HEK293 (cell line): ENCODE data around the gene CKS1B.

Source experiments
- CTCF ChIA-PET: fragments of 350-600 bp; formaldehyde crosslinking; extraction: SDS; loops from one replicate; lab custom pipeline; 2021; ENCODE audit warnings: antibody characterized with exemption; lab: Yijun Ruan, JAX
- POLR2A ChIA-PET: fragments of 300-600 bp; formaldehyde crosslinking; extraction: SDS; loops from one replicate; lab custom pipeline; 2020; ENCODE audit warnings: antibody characterized with exemption, inconsistent platforms; lab: Yijun Ruan, JAX
- H3K27ac ChIP-seq: fragments of 200-500 bp; sonication (Bioruptor generic); 2 replicates; pipeline ENCODE4 v1.5.1; 2014; ENCODE audit warnings: low read depth, low read length, control low read depth, inconsistent platforms; ENCODE audit errors: extremely low read depth
- H3K36me3 ChIP-seq, 2 experiments: fragments of 200-500 bp in 1 of 2; sonication (Bioruptor generic) in 1 of 2; 1 replicate in 1 of 2; 2 replicates in 1 of 2; pipeline ENCODE4 v1.5.1; 2014 to 2017; ENCODE audit warnings: inconsistent platforms in 2 of 2, low read length in 2 of 2; ENCODE audit not compliant: control insufficient read depth in 2 of 2, insufficient read depth in 1 of 2
- H3K4me1 ChIP-seq: fragments of 200-500 bp; sonication (Bioruptor generic); 2 replicates; pipeline ENCODE4 v1.5.1; 2014; ENCODE audit warnings: mild to moderate bottlenecking, low read length, inconsistent platforms; ENCODE audit not compliant: control insufficient read depth, insufficient read depth
- H3K4me3 ChIP-seq: 2 replicates; pipeline ENCODE4 v1.5.1; 2011; ENCODE audit warnings: low read depth, mild to moderate bottlenecking, control low read depth, low read length, moderate library complexity
- H3K9me3 ChIP-seq: fragments of 200-500 bp; sonication (Bioruptor generic); 2 replicates; pipeline ENCODE4 v1.5.1; 2014; ENCODE audit warnings: low read depth, low read length, inconsistent platforms; ENCODE audit not compliant: control insufficient read depth, insufficient read depth
- HOXA7 ChIP-seq: sonication (generic); formaldehyde crosslinking; IDR thresholded peaks from 2 replicates; pipeline ENCODE4 v1.8.1; 2022; ENCODE audit warnings: missing genetic modification reagents, borderline replicate concordance
- KLF10 ChIP-seq: fragments of 450-650 bp; IDR thresholded peaks from 2 replicates; pipeline ENCODE4 v1.5.1; 2018; ENCODE audit warnings: missing biosample characterization, mild to moderate bottlenecking, missing genetic modification characterization
- PATZ1 ChIP-seq: fragments of 450-650 bp; formaldehyde crosslinking; IDR thresholded peaks from 2 replicates; pipeline ENCODE4 v1.5.1; 2016; ENCODE audit warnings: missing biosample characterization, missing genetic modification characterization
- SP2 ChIP-seq: fragments of 450-650 bp; formaldehyde crosslinking; IDR thresholded peaks from 2 replicates; pipeline ENCODE4 v1.5.1; 2016; ENCODE audit warnings: missing biosample characterization, missing genetic modification characterization
- TSHZ1 ChIP-seq: fragments of 450-650 bp; formaldehyde crosslinking; IDR thresholded peaks from 2 replicates; pipeline ENCODE4 v1.5.1; 2016; ENCODE audit warnings: missing biosample characterization, missing genetic modification characterization, borderline replicate concordance
- ZBTB49 ChIP-seq: fragments of 450-650 bp; formaldehyde crosslinking; IDR thresholded peaks from 2 replicates; pipeline ENCODE4 v1.5.1; 2016; ENCODE audit warnings: missing biosample characterization, missing genetic modification characterization, low read depth
- ZNF16 ChIP-seq: fragments of 450-650 bp; formaldehyde crosslinking; IDR thresholded peaks from 2 replicates; pipeline ENCODE4 v1.5.1; 2016; ENCODE audit warnings: low read depth, missing biosample characterization, missing genetic modification characterization
- ZNF169 ChIP-seq: fragments of 450-650 bp; formaldehyde crosslinking; IDR thresholded peaks from 2 replicates; pipeline ENCODE4 v1.5.1; 2016; ENCODE audit warnings: missing biosample characterization, missing genetic modification characterization
- ZNF175 ChIP-seq: fragments of 450-650 bp; formaldehyde crosslinking; IDR thresholded peaks from 2 replicates; pipeline ENCODE4 v1.5.1; 2016; ENCODE audit warnings: missing biosample characterization, missing genetic modification characterization
- ZNF223 ChIP-seq: fragments of 450-650 bp; formaldehyde crosslinking; IDR thresholded peaks from 2 replicates; pipeline ENCODE4 v1.5.1; 2016; ENCODE audit warnings: missing biosample characterization, missing genetic modification characterization
- ZNF473 ChIP-seq: fragments of 450-650 bp; formaldehyde crosslinking; IDR thresholded peaks from 2 replicates; pipeline ENCODE4 v1.5.1; 2017; ENCODE audit warnings: missing biosample characterization, missing genetic modification characterization
- ZNF514 ChIP-seq: fragments of 450-650 bp; formaldehyde crosslinking; IDR thresholded peaks from 2 replicates; pipeline ENCODE4 v1.5.1; 2016; ENCODE audit warnings: missing biosample characterization, missing genetic modification characterization
- ZNF600 ChIP-seq: fragments of 450-650 bp; formaldehyde crosslinking; IDR thresholded peaks from 2 replicates; pipeline ENCODE4 v1.5.1; 2016; ENCODE audit warnings: missing biosample characterization, missing genetic modification characterization
- ZNF664 ChIP-seq: fragments of 450-650 bp; formaldehyde crosslinking; IDR thresholded peaks from 2 replicates; pipeline ENCODE4 v1.5.1; 2016; ENCODE audit warnings: missing biosample characterization, missing genetic modification characterization
- ZSCAN23 ChIP-seq: fragments of 450-650 bp; formaldehyde crosslinking; IDR thresholded peaks from 2 replicates; pipeline ENCODE4 v1.5.1; 2016; ENCODE audit warnings: missing biosample characterization, missing genetic modification characterization
- ZSCAN5A ChIP-seq: fragments of 450-650 bp; formaldehyde crosslinking; IDR thresholded peaks from 2 replicates; pipeline ENCODE4 v1.5.1; 2016; ENCODE audit warnings: missing biosample characterization, missing genetic modification characterization
- TF ChIP-seq, protein P1 (sequence below): fragments of 450-650 bp; formaldehyde crosslinking; IDR thresholded peaks from 2 replicates; pipeline ENCODE4 v1.5.0; 2017; ENCODE audit warnings: missing biosample characterization, missing genetic modification characterization, borderline replicate concordance
- TF ChIP-seq, protein P2 (sequence below): fragments of 450-650 bp; formaldehyde crosslinking; IDR thresholded peaks from 2 replicates; pipeline ENCODE4 v1.5.1; 2016; ENCODE audit warnings: missing biosample characterization, missing genetic modification characterization
- TF ChIP-seq, protein P3 (sequence below): fragments of 450-650 bp; formaldehyde crosslinking; IDR thresholded peaks from 2 replicates; pipeline ENCODE4 v1.5.1; 2016; ENCODE audit warnings: missing biosample characterization, missing genetic modification characterization

Gene CKS1B

GRCh38 chr1:154953611-154954038 lies 20.9 kb upstream of the CKS1B start (continued):
- TF ChIP-seq KLF10 (no peak), ZNF169 (tag by site-specific recombination) (no peak), ZNF600 (tag by site-specific recombination) (no peak), HOXA7 (CRISPR knock-in tag) (no peak), PATZ1 (tag by site-specific recombination) (no peak), ZNF664 (tag by site-specific recombination) (no peak)

DNA sequence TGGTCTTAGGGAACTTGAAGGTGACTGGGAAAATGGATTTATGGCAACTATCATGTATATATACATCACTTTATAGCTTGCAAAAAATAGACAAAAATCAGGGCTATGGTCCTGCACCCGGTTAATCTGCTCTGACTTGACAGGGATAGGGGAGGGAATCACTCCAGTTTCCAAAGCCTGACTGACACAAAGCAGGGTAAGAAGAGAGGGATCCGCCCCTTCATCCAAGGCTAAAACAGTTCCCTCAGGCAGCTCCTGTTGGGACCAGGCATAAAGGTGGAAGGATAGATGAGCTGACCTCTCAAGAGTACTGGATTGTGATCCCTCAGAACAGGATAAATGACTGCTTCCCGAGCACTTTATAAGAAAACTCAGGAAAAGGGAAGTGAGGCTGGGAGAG lies 19.9 kb upstream of the CKS1B start:
- TF ChIP-seq ZNF175 (tag by site-specific recombination): no peak
- TF ChIP-seq, protein P1, sequence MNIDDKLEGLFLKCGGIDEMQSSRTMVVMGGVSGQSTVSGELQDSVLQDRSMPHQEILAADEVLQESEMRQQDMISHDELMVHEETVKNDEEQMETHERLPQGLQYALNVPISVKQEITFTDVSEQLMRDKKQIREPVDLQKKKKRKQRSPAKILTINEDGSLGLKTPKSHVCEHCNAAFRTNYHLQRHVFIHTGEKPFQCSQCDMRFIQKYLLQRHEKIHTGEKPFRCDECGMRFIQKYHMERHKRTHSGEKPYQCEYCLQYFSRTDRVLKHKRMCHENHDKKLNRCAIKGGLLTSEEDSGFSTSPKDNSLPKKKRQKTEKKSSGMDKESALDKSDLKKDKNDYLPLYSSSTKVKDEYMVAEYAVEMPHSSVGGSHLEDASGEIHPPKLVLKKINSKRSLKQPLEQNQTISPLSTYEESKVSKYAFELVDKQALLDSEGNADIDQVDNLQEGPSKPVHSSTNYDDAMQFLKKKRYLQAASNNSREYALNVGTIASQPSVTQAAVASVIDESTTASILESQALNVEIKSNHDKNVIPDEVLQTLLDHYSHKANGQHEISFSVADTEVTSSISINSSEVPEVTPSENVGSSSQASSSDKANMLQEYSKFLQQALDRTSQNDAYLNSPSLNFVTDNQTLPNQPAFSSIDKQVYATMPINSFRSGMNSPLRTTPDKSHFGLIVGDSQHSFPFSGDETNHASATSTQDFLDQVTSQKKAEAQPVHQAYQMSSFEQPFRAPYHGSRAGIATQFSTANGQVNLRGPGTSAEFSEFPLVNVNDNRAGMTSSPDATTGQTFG: no peak
- no peak for TF ChIP-seq ZNF473
- TF ChIP-seq ZNF223 (tag by site-specific recombination): no peak
- TF ChIP-seq, protein P2, sequence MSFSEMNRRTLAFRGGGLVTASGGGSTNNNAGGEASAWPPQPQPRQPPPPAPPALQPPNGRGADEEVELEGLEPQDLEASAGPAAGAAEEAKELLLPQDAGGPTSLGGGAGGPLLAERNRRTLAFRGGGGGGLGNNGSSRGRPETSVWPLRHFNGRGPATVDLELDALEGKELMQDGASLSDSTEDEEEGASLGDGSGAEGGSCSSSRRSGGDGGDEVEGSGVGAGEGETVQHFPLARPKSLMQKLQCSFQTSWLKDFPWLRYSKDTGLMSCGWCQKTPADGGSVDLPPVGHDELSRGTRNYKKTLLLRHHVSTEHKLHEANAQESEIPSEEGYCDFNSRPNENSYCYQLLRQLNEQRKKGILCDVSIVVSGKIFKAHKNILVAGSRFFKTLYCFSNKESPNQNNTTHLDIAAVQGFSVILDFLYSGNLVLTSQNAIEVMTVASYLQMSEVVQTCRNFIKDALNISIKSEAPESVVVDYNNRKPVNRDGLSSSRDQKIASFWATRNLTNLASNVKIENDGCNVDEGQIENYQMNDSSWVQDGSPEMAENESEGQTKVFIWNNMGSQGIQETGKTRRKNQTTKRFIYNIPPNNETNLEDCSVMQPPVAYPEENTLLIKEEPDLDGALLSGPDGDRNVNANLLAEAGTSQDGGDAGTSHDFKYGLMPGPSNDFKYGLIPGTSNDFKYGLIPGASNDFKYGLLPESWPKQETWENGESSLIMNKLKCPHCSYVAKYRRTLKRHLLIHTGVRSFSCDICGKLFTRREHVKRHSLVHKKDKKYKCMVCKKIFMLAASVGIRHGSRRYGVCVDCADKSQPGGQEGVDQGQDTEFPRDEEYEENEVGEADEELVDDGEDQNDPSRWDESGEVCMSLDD (tag by site-specific recombination): no peak
- no peak for TF ChIP-seq ZBTB49 (tag by site-specific recombination)
- TF ChIP-seq ZSCAN23: no peak
- no peak for TF ChIP-seq ZNF16 (tag by site-specific recombination)
- TF ChIP-seq ZSCAN5A (tag by site-specific recombination): no peak
- no peak for TF ChIP-seq ZNF514 (tag by site-specific recombination)
- TF ChIP-seq TSHZ1: no peak
- no peak for TF ChIP-seq SP2 (tag by site-specific recombination)
- TF ChIP-seq, protein P3, sequence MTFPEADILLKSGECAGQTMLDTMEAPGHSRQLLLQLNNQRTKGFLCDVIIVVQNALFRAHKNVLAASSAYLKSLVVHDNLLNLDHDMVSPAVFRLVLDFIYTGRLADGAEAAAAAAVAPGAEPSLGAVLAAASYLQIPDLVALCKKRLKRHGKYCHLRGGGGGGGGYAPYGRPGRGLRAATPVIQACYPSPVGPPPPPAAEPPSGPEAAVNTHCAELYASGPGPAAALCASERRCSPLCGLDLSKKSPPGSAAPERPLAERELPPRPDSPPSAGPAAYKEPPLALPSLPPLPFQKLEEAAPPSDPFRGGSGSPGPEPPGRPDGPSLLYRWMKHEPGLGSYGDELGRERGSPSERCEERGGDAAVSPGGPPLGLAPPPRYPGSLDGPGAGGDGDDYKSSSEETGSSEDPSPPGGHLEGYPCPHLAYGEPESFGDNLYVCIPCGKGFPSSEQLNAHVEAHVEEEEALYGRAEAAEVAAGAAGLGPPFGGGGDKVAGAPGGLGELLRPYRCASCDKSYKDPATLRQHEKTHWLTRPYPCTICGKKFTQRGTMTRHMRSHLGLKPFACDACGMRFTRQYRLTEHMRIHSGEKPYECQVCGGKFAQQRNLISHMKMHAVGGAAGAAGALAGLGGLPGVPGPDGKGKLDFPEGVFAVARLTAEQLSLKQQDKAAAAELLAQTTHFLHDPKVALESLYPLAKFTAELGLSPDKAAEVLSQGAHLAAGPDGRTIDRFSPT (tag by site-specific recombination): no peak
- Histone ChIP-seq H3K36me3 (peaks cover 3 to 26% of the 10 kb centered on the region in 2 experiments; a peak in 2 of 3 replicates), H3K4me1 (peaks cover 2% of the 10 kb centered on the region; the same call in 1 of the 2 replicates), H3K9me3 (no peaks in the 10 kb centered on the region), H3K4me3 (no peak overlapping the region), H3K27ac (no peak overlapping the region)
- CTCF ChIA-PET: interaction anchor here (0.7 to 3.0 kb wide), 5 partner anchors 14 to 395 kb away, joined by 3 to 9 read pairs (median 4); no protein-coding TSS in a partner anchor
- POLR2A ChIA-PET: interaction anchor here (1.4 to 2.1 kb wide), 2 partner anchors 29 to 62 kb away, joined by 5 to 7 read pairs; partner anchors contain the start of gene FLAD1
